ENCODE results near the gene TRAM2.

DNA sequence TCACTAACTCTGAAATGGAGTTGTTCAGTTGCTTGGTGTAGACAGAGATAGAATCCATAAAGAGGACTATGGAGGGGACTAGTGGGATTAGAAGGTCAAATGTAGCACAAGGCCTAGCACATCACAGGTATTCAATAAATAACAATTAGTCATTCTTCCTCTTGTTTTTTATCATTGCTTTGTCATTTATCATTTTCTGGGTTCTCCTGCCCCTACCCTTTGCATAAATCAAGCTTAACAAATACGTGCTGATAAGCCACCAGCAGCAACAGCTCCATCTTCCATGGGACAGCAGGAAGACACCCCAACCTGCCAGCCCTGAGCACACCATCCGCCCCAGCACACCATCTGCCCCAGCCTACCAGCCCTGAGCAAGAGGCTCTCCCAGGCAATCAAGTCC lies 23.1 kb downstream of the TRAM2 start:
- TF ChIP-seq, protein P1, sequence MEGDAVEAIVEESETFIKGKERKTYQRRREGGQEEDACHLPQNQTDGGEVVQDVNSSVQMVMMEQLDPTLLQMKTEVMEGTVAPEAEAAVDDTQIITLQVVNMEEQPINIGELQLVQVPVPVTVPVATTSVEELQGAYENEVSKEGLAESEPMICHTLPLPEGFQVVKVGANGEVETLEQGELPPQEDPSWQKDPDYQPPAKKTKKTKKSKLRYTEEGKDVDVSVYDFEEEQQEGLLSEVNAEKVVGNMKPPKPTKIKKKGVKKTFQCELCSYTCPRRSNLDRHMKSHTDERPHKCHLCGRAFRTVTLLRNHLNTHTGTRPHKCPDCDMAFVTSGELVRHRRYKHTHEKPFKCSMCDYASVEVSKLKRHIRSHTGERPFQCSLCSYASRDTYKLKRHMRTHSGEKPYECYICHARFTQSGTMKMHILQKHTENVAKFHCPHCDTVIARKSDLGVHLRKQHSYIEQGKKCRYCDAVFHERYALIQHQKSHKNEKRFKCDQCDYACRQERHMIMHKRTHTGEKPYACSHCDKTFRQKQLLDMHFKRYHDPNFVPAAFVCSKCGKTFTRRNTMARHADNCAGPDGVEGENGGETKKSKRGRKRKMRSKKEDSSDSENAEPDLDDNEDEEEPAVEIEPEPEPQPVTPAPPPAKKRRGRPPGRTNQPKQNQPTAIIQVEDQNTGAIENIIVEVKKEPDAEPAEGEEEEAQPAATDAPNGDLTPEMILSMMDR (IDR thresholded peaks at IDR 0.05), result no peak
- TF ChIP-seq POLR2AphosphoS5 (IDR thresholded peaks at IDR 0.05), result no peak
- no peak for TF ChIP-seq EP300 (IDR thresholded peaks at IDR 0.05)
